ENCODE results near the gene PRAF2. TPM values are rescaled to one million over a fixed set of nuclear protein-coding genes. Genes with fewer than 3 reads are reported as not detected.
A peak's percentile ranks its signal among the peaks of the same experiment; 100 is the strongest.

The PRAF2 gene
- total RNA-seq, 3 donors from 2014 or later (not counting 1 experiment from before 2014, with no cell fraction given): 18.1 to 24.8 (median 19.9) TPM

GRCh38 chrX:49030283-49030682 lies 43.5 kb downstream of the PRAF2 start:
- H3K27me3 Mint-ChIP-seq (ENCODE audit: low read depth in 2 of 2): no peaks in the 10 kb centered on the region
- Histone ChIP-seq H3K27me3 (ENCODE audit: control insufficient read depth, insufficient read depth, low read length) (no peaks in the 10 kb centered on the region), H3K27ac (ENCODE audit: low read length) (no peak overlapping the region), H3K4me3 (ENCODE audit: low read length) (no peak overlapping the region), H3K9me3 (ENCODE audit: control insufficient read depth, insufficient read depth, low read length) (no peaks in the 10 kb centered on the region), H3K36me3 (ENCODE audit: control insufficient read depth, insufficient read depth, low read length) (peaks cover 25% of the 10 kb centered on the region), H3K4me1 (ENCODE audit: control insufficient read depth, insufficient read depth, low read length) (no peaks in the 10 kb centered on the region)
- WGBS (ENCODE audit: insufficient coverage): 100% methylated on average over 5 of the region's 6 CpGs
- no peaks in the 10 kb centered on the region for H3K9me3 Mint-ChIP-seq
- H3K36me3 Mint-ChIP-seq: no peaks in the 10 kb centered on the region
- H3K4me3 Mint-ChIP-seq: no peak overlapping the region
- H3K4me1 Mint-ChIP-seq: no peaks in the 10 kb centered on the region
- no peak overlapping the region for H3K27ac Mint-ChIP-seq
- intact Hi-C loops (cut with micrococcal nuclease): no loop called here
- ATAC-seq (no peak), DNase-seq (no peak)
- no peak for TF ChIP-seq CTCF (IDR thresholded peaks at IDR 0.05)

GRCh38 chrX:49029876-49030275 lies 43.9 kb downstream of the PRAF2 start:
- Mint-ChIP-seq H3K36me3 (no peaks in the 10 kb centered on the region), H3K4me1 (no peaks in the 10 kb centered on the region), H3K27ac (no peak overlapping the region), H3K9me3 (no peaks in the 10 kb centered on the region), H3K4me3 (no peak overlapping the region), H3K27me3 (ENCODE audit: low read depth in 2 of 2) (no peaks in the 10 kb centered on the region)
- no peak for TF ChIP-seq CTCF (IDR thresholded peaks at IDR 0.05)
- DNase-seq (no peak), ATAC-seq (peak in 2 of 3 donors; percentile 12 to 15)
- Histone ChIP-seq H3K36me3 (ENCODE audit: control insufficient read depth, insufficient read depth, low read length) (peaks cover 25% of the 10 kb centered on the region), H3K27ac (ENCODE audit: low read length) (no peak overlapping the region), H3K4me3 (ENCODE audit: low read length) (no peak overlapping the region), H3K27me3 (ENCODE audit: control insufficient read depth, insufficient read depth, low read length) (no peaks in the 10 kb centered on the region), H3K9me3 (ENCODE audit: control insufficient read depth, insufficient read depth, low read length) (no peaks in the 10 kb centered on the region), H3K4me1 (ENCODE audit: control insufficient read depth, insufficient read depth, low read length) (no peaks in the 10 kb centered on the region)
- WGBS (ENCODE audit: insufficient coverage): 92% methylated on average over 4 of the region's 6 CpGs
- intact Hi-C loops (cut with micrococcal nuclease): no loop called here

Other genes with a start within 250 kb of the PRAF2 start
- not detected for gene ERAS, start 247.5 kb downstream of the PRAF2 start, total RNA-seq
- gene PCSK1N, start 238.4 kb downstream of the PRAF2 start, total RNA-seq: under 1 TPM in 2 of 3 donors, not detected in 1; 0.35 to 0.89 TPM
- gene TIMM17B, start 176.2 kb downstream of the PRAF2 start, total RNA-seq: 10 to 100 TPM; 40.3 to 45.6 (median 44.5) TPM
- gene PQBP1, start 176.1 kb downstream of the PRAF2 start, total RNA-seq: 10 to 100 TPM; 57.2 to 62.0 (median 59.1) TPM
- 10 to 100 TPM; 16.5 to 30.1 (median 18.3) TPM for gene SLC35A2, start 162.4 kb downstream of the PRAF2 start, total RNA-seq
- 100 to 1,000 TPM; 134 to 173 (median 150) TPM for gene PIM2, start 155.0 kb downstream of the PRAF2 start, total RNA-seq
- gene OTUD5, start 116.4 kb downstream of the PRAF2 start, total RNA-seq: 100 to 1,000 TPM in 1 of 3 donors, 10 to 100 TPM in 2; 92.2 to 106 (median 92.5) TPM
- gene KCND1, start 102.2 kb downstream of the PRAF2 start, total RNA-seq: 1 to 10 TPM; 2.7 to 3.6 (median 3.0) TPM
- 100 to 1,000 TPM; 120 to 141 (median 131) TPM for gene GRIPAP1, start 71.7 kb downstream of the PRAF2 start, total RNA-seq
- gene TFE3, start 30.6 kb downstream of the PRAF2 start, total RNA-seq: 10 to 100 TPM; 43.8 to 57.5 (median 43.9) TPM
- gene CCDC120, start 15.0 kb downstream of the PRAF2 start, total RNA-seq: 10 to 100 TPM; 12.5 to 14.2 (median 13.0) TPM
- 100 to 1,000 TPM; 116 to 142 (median 134) TPM for gene WDR45, start 5.9 kb upstream of the PRAF2 start, total RNA-seq
- 10 to 100 TPM; 22.4 to 26.0 (median 25.3) TPM for gene GPKOW, start 49.7 kb upstream of the PRAF2 start, total RNA-seq
- 1 to 10 TPM in 2 of 3 donors, under 1 TPM in 1; 1.00 to 1.7 (median 1.2) TPM for gene MAGIX, start 88.8 kb upstream of the PRAF2 start, total RNA-seq
- 10 to 100 TPM; 29.3 to 69.7 (median 34.8) TPM for gene PLP2, start 97.9 kb upstream of the PRAF2 start, total RNA-seq
- 1 to 10 TPM; 6.2 to 7.9 (median 6.3) TPM for gene PRICKLE3, start 112.4 kb upstream of the PRAF2 start, total RNA-seq
- gene SYP, start 126.2 kb upstream of the PRAF2 start, total RNA-seq: 1 to 10 TPM in 1 of 3 donors, under 1 TPM in 2; 0.36 to 1.0 (median 0.80) TPM
- 1 to 10 TPM in 1 of 3 donors, under 1 TPM in 2; 0.48 to 1.1 (median 0.66) TPM for gene CACNA1F, start 159.3 kb upstream of the PRAF2 start, total RNA-seq
- gene CCDC22, start 161.5 kb upstream of the PRAF2 start, total RNA-seq: 10 to 100 TPM; 19.6 to 22.8 (median 22.1) TPM
- gene FOXP3, start 190.7 kb upstream of the PRAF2 start, total RNA-seq: under 1 TPM; 0.09 to 0.32 (median 0.20) TPM
- gene PPP1R3F, start 195.8 kb upstream of the PRAF2 start, total RNA-seq: 1 to 10 TPM; 2.9 to 4.3 (median 3.6) TPM
- gene GAGE10, start 229.6 kb upstream of the PRAF2 start, total RNA-seq: not detected
- not detected for gene GAGE12J, start 248.0 kb upstream of the PRAF2 start, total RNA-seq

All from natural killer cell (primary cell).